Measurements from ENCODE around the gene DNAH3.
"Not testable (repeated sequence)": the region's sequence is repeated elsewhere in the genome, so short reads cannot be mapped to it uniquely, and the experiment has no call there.

The DNAH3 gene, protein sequence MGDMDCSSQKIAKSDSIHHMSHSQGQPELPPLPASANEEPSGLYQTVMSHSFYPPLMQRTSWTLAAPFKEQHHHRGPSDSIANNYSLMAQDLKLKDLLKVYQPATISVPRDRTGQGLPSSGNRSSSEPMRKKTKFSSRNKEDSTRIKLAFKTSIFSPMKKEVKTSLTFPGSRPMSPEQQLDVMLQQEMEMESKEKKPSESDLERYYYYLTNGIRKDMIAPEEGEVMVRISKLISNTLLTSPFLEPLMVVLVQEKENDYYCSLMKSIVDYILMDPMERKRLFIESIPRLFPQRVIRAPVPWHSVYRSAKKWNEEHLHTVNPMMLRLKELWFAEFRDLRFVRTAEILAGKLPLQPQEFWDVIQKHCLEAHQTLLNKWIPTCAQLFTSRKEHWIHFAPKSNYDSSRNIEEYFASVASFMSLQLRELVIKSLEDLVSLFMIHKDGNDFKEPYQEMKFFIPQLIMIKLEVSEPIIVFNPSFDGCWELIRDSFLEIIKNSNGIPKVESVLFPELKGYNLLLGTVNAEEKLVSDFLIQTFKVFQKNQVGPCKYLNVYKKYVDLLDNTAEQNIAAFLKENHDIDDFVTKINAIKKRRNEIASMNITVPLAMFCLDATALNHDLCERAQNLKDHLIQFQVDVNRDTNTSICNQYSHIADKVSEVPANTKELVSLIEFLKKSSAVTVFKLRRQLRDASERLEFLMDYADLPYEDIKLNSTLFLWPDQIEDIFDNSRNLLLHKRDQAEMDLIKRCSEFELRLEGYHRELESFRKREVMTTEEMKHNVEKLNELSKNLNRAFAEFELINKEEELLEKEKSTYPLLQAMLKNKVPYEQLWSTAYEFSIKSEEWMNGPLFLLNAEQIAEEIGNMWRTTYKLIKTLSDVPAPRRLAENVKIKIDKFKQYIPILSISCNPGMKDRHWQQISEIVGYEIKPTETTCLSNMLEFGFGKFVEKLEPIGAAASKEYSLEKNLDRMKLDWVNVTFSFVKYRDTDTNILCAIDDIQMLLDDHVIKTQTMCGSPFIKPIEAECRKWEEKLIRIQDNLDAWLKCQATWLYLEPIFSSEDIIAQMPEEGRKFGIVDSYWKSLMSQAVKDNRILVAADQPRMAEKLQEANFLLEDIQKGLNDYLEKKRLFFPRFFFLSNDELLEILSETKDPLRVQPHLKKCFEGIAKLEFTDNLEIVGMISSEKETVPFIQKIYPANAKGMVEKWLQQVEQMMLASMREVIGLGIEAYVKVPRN (N-terminal part only)

DNA sequence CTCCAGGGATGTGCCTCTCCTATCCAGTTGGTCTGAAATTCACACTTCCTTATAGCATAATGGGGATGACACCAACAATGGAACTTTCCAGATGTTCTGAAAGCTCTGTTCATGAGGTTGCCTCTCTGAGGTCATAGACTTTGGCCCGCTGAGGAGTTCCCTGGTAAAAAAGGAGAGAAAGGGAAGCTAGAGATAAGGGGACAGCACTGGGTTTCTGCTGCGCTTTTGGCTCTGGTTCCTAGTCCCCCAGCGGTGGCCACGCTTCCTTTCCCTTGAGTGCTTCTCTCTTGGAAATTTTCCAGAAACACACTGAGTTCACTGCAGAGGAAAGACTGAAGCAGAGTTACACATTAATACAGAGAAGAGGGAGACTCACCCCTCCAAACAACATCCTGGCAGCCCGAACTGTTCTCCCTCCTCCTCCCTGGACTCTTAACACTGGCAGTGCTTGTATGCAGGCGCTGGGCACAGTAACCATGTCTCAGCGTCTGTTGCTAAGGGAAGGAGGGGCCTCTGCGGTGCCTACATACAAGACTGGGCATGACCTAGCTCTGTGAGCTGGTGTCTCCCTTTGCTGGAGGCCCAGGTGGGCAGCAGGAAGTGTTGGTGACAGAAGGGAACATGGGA lies at the start of gene DNAH3:
Gene DNAH3 (minus strand): TSS at position 472 of the 627 bp plus-strand sequence. CDS start 527 bp downstream, outside the sequence.
- Mint-ChIP-seq H3K36me3 (ENCODE audit: low read depth) (no peaks in the 10 kb centered on the region), H3K4me3 (no peak within 1 kb of the TSS), H3K4me1 (ENCODE audit: low read depth) (no peaks in the 10 kb centered on the region), H3K27me3 (ENCODE audit: low read depth) (peaks cover 18% of the 10 kb centered on the region), H3K9me3 (no peaks in the 10 kb centered on the region), H3K27ac (no peak within 1 kb of the TSS)

DNA sequence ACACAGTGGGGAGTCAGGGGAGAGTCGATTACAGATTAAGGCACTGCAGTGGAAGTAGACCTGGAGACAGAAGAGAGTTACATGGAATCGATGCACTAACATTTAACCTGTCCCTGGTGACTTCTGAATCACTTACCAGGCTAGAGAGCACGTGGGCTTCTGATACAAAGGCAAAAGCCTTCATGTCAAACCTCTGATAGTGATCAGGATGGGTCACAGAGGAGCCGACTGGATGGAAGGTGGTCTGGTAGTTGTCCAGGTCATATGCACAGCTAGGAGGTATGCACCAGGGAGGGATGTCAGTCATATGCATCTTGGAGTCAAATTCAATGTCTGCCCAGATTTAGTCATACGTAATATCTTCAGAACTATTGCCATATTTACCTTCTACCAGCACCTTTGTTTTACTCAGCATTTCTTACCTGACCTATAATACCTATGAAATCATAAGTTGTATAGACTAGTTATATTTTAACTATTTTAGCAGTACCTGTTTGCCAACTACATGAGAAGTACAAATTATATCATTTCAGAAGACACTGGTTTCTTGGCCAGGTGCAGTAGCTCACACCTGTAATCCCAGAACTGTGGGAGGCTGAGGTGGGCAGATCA lies 49.1 kb upstream of the DNAH3 start:
- Mint-ChIP-seq H3K4me1 (ENCODE audit: low read depth) (peaks cover 2% of the 10 kb centered on the region), H3K9me3 (no peaks in the 10 kb centered on the region), H3K4me3 (no peak overlapping the region), H3K36me3 (ENCODE audit: low read depth) (no peaks in the 10 kb centered on the region), H3K27ac (no peak overlapping the region), H3K27me3 (ENCODE audit: low read depth) (peaks cover 16% of the 10 kb centered on the region)

DNA sequence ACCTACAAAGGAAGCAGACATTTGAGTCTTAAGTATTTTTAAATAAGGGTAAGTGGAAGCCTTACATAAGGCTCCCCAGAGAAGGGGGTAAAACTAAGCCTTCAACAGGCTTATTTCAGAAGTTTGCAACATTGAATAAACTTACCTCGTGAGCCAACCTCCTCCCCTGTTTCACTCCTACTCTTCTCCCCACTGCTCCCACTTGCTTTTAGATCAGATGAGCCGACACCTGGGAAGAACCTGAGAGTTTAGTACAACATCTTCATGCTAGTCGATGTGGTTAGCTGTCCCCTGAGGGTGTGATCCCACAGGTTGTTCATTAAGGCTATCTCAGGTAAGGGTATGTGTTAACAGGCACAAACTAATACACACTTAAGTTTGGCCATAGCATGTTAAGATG lies 47.0 kb upstream of the DNAH3 start:
- Mint-ChIP-seq H3K9me3 (no peaks in the 10 kb centered on the region), H3K27ac (no peak overlapping the region), H3K27me3 (ENCODE audit: low read depth) (peaks cover 14% of the 10 kb centered on the region), H3K4me3 (no peak overlapping the region), H3K4me1 (ENCODE audit: low read depth) (peaks cover 3% of the 10 kb centered on the region), H3K36me3 (ENCODE audit: low read depth) (no peaks in the 10 kb centered on the region)

DNA sequence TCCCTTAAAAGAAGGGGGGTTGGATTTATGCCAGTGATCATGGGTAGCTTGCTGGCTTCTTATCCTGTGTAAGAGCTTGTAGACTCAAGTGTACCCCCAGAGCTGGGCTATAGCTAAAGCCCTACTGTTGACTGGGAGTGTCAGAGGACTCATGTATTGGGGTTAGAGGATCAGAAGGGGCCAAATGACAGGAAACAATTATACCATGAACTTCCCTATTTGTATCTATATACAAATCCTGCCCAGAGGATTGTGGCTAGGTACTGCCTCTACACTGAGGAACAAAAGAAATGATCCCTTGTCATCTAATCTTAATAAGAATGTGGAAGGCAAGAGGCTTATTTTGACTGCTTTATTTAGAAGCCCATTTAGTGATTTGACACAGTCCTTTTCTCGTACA lies 46.5 kb upstream of the DNAH3 start:
- peaks cover 3% of the 10 kb centered on the region for H3K4me1 Mint-ChIP-seq (ENCODE audit: low read depth)
- no peak overlapping the region for H3K27ac Mint-ChIP-seq
- H3K27me3 Mint-ChIP-seq (ENCODE audit: low read depth): peaks cover 9% of the 10 kb centered on the region
- no peaks in the 10 kb centered on the region for H3K36me3 Mint-ChIP-seq (ENCODE audit: low read depth)
- H3K9me3 Mint-ChIP-seq: no peaks in the 10 kb centered on the region
- no peak overlapping the region for H3K4me3 Mint-ChIP-seq

DNA sequence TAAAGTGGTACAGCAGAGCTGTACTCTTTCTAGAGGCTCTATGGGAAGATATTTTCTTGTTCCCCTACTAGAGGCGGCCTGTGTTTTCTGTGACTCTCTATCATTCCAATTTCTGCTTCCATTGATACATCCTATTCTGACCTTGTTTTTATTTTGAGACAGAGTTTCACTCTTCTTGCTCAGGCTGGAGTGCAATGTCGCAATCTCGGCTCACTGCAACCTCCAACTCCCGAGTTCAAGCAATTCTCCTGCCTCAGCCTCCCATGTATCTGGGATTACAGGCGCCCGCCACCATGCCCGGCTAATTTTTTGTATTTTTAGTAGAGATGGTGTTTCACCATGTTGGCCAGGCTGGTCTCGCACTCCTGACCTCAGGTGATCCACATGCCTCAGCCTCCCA lies 44.7 kb upstream of the DNAH3 start:
- peaks cover 11% of the 10 kb centered on the region for H3K27me3 Mint-ChIP-seq (ENCODE audit: low read depth)
- not testable (repeated sequence) for H3K4me1 Mint-ChIP-seq (ENCODE audit: low read depth); H3K36me3 Mint-ChIP-seq (ENCODE audit: low read depth); H3K4me3 Mint-ChIP-seq; H3K9me3 Mint-ChIP-seq; H3K27ac Mint-ChIP-seq

DNA sequence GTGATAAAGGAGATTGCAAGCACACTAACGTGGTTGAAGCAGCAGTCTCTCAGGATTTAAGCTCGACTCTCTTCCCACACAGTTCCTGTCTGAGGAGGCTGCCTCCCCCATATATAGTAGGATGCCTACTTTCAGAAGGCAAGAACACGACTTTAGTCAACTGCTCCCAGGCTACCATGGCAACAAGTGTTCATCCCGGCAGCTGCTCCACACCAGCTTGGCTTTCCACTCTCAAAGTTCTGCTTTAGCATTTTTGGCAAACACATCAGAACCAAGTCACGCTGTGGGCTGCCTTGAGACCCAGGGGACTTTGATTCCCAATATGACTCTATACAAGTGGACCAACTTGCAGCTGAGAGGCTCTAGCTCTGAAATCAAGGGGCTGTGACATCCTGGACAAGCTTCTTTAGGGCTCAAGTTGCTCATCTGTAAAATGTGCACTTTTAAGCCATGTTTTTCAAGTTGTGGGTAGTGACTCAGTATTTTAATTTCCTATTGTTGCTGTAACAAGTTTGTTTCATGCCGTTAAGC lies 44.2 kb upstream of the DNAH3 start:
- no peak overlapping the region for H3K4me3 Mint-ChIP-seq
- peaks cover 4% of the 10 kb centered on the region for H3K9me3 Mint-ChIP-seq
- H3K4me1 Mint-ChIP-seq (ENCODE audit: low read depth): peaks cover 3% of the 10 kb centered on the region
- no peak overlapping the region for H3K27ac Mint-ChIP-seq
- H3K36me3 Mint-ChIP-seq (ENCODE audit: low read depth): no peaks in the 10 kb centered on the region
- H3K27me3 Mint-ChIP-seq (ENCODE audit: low read depth): peaks cover 14% of the 10 kb centered on the region

DNA sequence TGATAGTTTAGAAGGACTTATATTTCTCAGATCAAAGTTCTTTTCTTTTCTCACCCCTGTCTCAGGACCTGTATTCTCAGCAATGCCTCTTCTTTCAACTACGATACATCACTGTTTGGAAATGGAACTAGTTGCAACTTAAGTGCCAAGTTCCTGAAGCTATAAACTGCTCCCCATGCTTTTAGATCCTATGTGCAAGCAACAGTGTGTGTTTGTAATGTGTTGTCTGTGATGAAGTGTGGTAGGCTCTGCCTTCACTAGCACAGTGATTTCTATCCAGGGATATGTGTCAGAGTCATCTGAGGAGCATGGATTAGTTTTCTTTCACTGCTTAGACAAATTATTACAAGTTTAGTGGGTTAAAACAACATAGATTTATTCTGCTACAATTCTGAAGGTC lies 42.3 kb upstream of the DNAH3 start:
- Mint-ChIP-seq H3K36me3 (ENCODE audit: low read depth) (no peaks in the 10 kb centered on the region), H3K27ac (no peak overlapping the region), H3K27me3 (ENCODE audit: low read depth) (peaks cover 13% of the 10 kb centered on the region), H3K9me3 (peaks cover 4% of the 10 kb centered on the region), H3K4me3 (no peak overlapping the region), H3K4me1 (ENCODE audit: low read depth) (peaks cover 6% of the 10 kb centered on the region)

DNA sequence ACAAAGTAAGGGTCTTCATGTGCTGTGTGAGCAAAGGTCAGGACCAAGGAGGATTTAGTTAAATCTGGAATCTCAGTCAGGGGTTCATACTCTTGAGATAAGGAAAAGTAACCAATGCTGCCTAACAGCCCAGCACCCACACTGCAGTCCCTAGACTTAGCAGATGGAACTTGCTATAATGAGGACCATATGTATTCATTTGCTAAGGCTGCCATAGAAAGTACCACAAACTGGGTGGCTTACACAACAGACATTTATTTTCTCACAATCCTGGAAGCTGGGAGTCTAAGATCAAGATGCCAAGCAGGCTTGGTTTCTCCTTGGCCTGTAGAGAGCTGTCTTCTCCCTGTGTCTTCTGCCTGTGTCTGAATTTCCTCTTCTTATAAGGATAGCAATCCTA lies 40.0 kb upstream of the DNAH3 start:
- peaks cover 6% of the 10 kb centered on the region for H3K4me1 Mint-ChIP-seq (ENCODE audit: low read depth)
- H3K4me3 Mint-ChIP-seq: no peak overlapping the region
- peaks cover 13% of the 10 kb centered on the region for H3K27me3 Mint-ChIP-seq (ENCODE audit: low read depth)
- no peak overlapping the region for H3K27ac Mint-ChIP-seq
- H3K9me3 Mint-ChIP-seq: peaks cover 4% of the 10 kb centered on the region
- no peaks in the 10 kb centered on the region for H3K36me3 Mint-ChIP-seq (ENCODE audit: low read depth)

DNA sequence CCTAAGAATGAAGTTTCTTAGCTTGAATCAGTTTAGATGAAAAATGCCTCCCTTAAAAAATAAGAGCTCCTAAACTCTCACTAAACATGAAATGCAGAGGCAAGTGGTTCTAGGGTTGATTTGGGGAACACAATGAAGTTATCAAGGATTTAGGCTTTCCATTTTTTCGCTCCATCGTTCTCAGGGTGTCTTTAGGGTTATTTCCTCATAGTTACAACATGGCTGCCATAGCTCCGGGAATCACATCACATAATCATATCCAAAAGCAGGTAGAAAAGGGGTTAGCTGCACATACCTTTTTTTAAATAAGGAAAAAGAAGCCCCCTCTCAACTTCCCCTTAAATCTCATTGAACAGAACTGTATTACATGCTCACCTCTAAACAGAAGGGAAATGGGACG lies 39.4 kb upstream of the DNAH3 start:
- H3K4me1 Mint-ChIP-seq (ENCODE audit: low read depth): peaks cover 9% of the 10 kb centered on the region
- no peaks in the 10 kb centered on the region for H3K36me3 Mint-ChIP-seq (ENCODE audit: low read depth)
- H3K9me3 Mint-ChIP-seq: peaks cover 7% of the 10 kb centered on the region

DNA sequence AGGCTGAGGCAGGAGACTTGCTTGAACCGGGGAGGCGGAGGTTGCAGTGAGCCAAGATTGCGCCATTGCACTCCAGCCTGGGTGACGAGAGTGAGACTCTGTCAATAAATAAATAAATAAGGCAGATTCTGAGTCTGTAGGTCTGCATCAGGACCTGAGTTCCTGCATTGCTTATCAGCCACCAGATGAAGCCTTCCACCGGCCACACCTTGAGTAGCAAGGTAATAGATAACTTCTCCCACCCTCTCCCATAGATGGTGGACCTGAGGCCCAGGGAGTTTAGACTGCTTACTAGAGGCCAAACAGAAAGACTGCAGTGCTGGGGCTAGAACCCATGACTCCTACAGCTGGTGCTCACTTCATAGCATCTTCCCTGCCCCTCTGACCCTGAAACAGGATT lies 38.7 kb upstream of the DNAH3 start:
- H3K4me1 Mint-ChIP-seq (ENCODE audit: low read depth): peaks cover 8% of the 10 kb centered on the region
- H3K36me3 Mint-ChIP-seq (ENCODE audit: low read depth): no peaks in the 10 kb centered on the region
- H3K27me3 Mint-ChIP-seq (ENCODE audit: low read depth): peaks cover 13% of the 10 kb centered on the region
- peaks cover 14% of the 10 kb centered on the region for H3K9me3 Mint-ChIP-seq
- no peak overlapping the region for H3K27ac Mint-ChIP-seq
- H3K4me3 Mint-ChIP-seq: no peak overlapping the region

More for the DNA sequence above, 39.4 kb upstream of the DNAH3 start:
- Mint-ChIP-seq H3K27ac (no peak overlapping the region), H3K4me3 (no peak overlapping the region), H3K27me3 (ENCODE audit: low read depth) (peaks cover 13% of the 10 kb centered on the region)

DNA sequence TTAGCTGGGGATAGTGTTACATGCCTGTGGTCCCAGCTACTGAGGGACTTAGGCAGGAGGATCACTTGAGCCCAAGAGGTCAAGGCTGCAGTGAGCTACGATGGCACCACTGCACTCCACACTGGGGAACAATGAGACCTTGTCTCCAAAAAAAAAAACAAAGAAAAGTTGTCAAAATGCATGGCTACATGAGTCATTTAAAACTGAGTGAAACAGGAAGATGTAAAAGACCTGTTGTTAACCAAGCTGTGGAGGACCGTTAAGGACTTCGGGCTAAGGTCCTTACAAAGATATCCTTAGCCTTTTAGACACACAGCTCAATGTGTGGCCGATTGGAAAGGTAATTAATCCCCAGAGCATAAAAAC lies 35.7 kb upstream of the DNAH3 start:
- Mint-ChIP-seq H3K9me3 (peaks cover 19% of the 10 kb centered on the region), H3K4me1 (ENCODE audit: low read depth) (peaks cover 8% of the 10 kb centered on the region), H3K27me3 (ENCODE audit: low read depth) (peaks cover 7% of the 10 kb centered on the region), H3K27ac (no peak overlapping the region), H3K4me3 (no peak overlapping the region), H3K36me3 (ENCODE audit: low read depth) (peaks cover 6% of the 10 kb centered on the region)

DNA sequence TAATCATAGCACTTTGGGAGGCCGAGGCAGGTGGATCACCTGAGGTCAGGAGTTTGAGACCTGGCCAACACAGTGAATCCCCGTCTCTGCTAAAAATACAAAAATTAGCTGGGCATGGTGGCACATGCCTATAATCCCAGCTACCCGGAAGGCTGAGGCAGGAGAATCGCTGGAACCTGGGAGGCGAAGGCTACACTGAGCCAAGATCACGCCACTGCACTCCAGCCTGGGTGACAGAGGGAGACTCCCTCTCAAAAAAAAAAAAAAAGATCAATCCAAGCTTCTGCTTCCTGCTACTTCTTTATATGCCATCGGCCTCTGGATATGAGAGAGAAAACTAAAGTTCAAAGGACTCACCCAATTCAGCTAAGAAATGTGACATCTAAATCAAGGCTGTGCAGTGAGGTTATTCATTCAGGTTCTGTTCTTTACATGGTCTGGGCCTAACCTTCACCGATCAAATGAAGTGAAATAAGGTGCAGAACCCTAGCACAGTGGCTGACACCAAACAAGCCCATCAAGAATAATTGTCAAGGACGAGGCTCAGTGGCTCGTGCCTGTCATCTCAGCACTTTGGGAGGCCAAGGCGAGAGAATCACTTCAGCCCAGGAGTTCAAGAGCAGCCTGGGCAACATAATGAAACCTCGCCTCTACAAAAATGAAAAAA lies 35.1 kb upstream of the DNAH3 start:
- Mint-ChIP-seq H3K9me3 (peaks cover 19% of the 10 kb centered on the region), H3K27me3 (ENCODE audit: low read depth) (peaks cover 6% of the 10 kb centered on the region), H3K4me3 (no peak overlapping the region), H3K36me3 (ENCODE audit: low read depth) (peaks cover 11% of the 10 kb centered on the region), H3K4me1 (ENCODE audit: low read depth) (peaks cover 8% of the 10 kb centered on the region), H3K27ac (no peak overlapping the region)

DNA sequence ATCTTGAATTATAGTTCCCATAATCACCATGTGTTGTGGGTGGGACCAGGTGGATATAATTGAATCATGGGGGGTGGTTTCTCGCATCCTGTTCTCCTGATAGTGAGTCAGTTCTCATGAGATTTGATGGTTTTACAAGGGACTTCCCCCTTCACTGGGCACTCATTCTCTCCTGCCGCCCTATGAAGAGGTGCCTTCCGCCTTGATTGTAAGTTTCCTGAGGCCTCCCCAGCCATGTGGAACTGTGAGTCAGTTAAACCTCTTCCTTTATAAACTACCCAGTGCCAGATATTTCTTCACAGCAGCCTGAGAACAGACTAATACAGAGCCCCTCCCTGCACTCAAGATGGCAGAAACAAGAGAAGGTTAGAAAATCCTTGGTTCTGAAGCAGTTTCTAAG lies 34.2 kb upstream of the DNAH3 start:
- peaks cover 13% of the 10 kb centered on the region for H3K36me3 Mint-ChIP-seq (ENCODE audit: low read depth)
- H3K27me3 Mint-ChIP-seq (ENCODE audit: low read depth): peaks cover 3% of the 10 kb centered on the region
- peaks cover 16% of the 10 kb centered on the region for H3K9me3 Mint-ChIP-seq
- H3K27ac Mint-ChIP-seq: no peak overlapping the region
- peaks cover 8% of the 10 kb centered on the region for H3K4me1 Mint-ChIP-seq (ENCODE audit: low read depth)
- H3K4me3 Mint-ChIP-seq: no peak overlapping the region
